SU-DHL-6 (cell line): ENCODE data around the gene PPIP5K2.

Experiments
- CTCF ChIP-seq: fragments of 200-600 bp; sonication (generic); IDR thresholded peaks from one replicate; pipeline ENCODE4 v1.5.1; 2017; ENCODE audit warnings: antibody characterized with exemption, mild to moderate bottlenecking, low read length, moderate library complexity; ENCODE audit not compliant: insufficient read depth, poor library complexity, severe bottlenecking
- EZH2phosphoT487 ChIP-seq: fragments of 200-600 bp; sonication (generic), shearing (Covaris generic); conservative IDR thresholded peaks from 2 replicates; pipeline ENCODE4 v1.6.1; 2018; ENCODE audit warnings: mild to moderate bottlenecking, antibody characterized with exemption, low read length, moderate library complexity, mixed read lengths

- TF ChIP-seq EZH2phosphoT487 (no peak), CTCF (no peak)
These were observed 139.7 kb downstream of the PPIP5K2 start for GRCh38 chr5:103259705-103260355.
